PFSK-1 (cell line): ENCODE measurements around the gene DAG1.

Experiments
- FOXP2 ChIP-seq: optimal IDR thresholded peaks from 2 replicates; pipeline ENCODE3; 2011; ENCODE audit warnings: borderline replicate concordance, control low read depth, inconsistent platforms; ENCODE audit not compliant: insufficient read depth; ENCODE audit errors: extremely low read length, extremely low read depth
- POLR2AphosphoS5 ChIP-seq: IDR thresholded peaks from 2 replicates; pipeline ENCODE4 v1.6.1; 2012; ENCODE audit warnings: low read depth, mild to moderate bottlenecking, control low read depth, low read length, moderate library complexity
- SIN3A ChIP-seq: IDR thresholded peaks from 2 replicates; pipeline ENCODE4 v1.6.1; 2012; ENCODE audit warnings: mild to moderate bottlenecking, low read length, moderate library complexity, borderline replicate concordance; ENCODE audit not compliant: insufficient read depth
- TAF1 ChIP-seq: IDR thresholded peaks from 2 replicates; pipeline ENCODE4 v1.6.1; 2012; ENCODE audit warnings: low read length, control low read depth, borderline replicate concordance; ENCODE audit not compliant: insufficient read depth
- TF ChIP-seq, protein P1 (sequence below), 2 experiments: IDR thresholded peaks; 2 replicates each; pipeline versions ENCODE4 v1.6.1 to v1.8.0; 2011 to 2012; ENCODE audit warnings: low read depth in 2 of 2, low read length in 2 of 2, control low read depth in 1 of 2, inconsistent platforms in 1 of 2, mild to moderate bottlenecking in 1 of 2, moderate library complexity in 1 of 2; ENCODE audit not compliant: insufficient read depth in 1 of 2

DNA sequence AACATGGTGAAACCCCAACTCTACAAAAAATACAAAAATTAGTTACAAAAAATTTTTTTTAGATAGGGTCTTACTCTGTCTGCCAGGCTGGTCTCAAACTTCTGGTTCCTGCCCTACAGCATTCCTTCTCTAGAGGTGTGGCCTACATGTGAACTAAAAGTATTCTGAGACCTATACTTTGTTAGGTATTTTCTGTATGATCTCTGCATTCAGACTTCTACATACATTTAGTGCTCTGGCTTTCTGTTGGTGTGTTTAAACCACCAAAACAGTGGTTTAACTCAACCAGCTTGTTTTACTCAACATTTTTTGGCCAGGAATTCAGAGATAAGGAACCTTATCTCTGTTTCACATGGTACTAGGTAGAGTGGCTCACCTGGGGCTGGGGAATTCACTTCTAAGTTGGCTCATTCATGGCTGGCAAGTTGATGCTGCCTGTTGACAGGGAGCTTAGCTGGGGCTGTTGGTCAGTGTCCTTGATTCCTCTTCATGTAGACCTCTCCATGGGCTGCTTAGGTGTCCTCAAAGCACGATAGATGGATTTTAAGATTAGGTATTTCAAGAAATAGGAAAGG, 42.8 kb downstream of the DAG1 start:
- no peak for TF ChIP-seq FOXP2
- TF ChIP-seq POLR2AphosphoS5 = no peak
- no peak for TF ChIP-seq TAF1
- TF ChIP-seq, protein P1, sequence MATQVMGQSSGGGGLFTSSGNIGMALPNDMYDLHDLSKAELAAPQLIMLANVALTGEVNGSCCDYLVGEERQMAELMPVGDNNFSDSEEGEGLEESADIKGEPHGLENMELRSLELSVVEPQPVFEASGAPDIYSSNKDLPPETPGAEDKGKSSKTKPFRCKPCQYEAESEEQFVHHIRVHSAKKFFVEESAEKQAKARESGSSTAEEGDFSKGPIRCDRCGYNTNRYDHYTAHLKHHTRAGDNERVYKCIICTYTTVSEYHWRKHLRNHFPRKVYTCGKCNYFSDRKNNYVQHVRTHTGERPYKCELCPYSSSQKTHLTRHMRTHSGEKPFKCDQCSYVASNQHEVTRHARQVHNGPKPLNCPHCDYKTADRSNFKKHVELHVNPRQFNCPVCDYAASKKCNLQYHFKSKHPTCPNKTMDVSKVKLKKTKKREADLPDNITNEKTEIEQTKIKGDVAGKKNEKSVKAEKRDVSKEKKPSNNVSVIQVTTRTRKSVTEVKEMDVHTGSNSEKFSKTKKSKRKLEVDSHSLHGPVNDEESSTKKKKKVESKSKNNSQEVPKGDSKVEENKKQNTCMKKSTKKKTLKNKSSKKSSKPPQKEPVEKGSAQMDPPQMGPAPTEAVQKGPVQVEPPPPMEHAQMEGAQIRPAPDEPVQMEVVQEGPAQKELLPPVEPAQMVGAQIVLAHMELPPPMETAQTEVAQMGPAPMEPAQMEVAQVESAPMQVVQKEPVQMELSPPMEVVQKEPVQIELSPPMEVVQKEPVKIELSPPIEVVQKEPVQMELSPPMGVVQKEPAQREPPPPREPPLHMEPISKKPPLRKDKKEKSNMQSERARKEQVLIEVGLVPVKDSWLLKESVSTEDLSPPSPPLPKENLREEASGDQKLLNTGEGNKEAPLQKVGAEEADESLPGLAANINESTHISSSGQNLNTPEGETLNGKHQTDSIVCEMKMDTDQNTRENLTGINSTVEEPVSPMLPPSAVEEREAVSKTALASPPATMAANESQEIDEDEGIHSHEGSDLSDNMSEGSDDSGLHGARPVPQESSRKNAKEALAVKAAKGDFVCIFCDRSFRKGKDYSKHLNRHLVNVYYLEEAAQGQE (IDR thresholded peaks at IDR 0.05; ENCODE audit: insufficient read depth in 1 of 2, low read depth in 2 of 2, low read length in 2 of 2) = no peak
- no peak for TF ChIP-seq SIN3A
